Measurements from ENCODE around the gene CD177. TPM values are rescaled to one million over a fixed set of nuclear protein-coding genes. Genes with fewer than 3 reads are reported as not detected.

CD177 gene
- total and polyA plus RNA-seq, 2 donors (not counting 3 experiments of a cell fraction or from before 2014, with no cell fraction given), result 0.18 TPM; not detected in 1

- dilution Hi-C loops (cut with MboI; ENCODE audit: extremely low pct_ligation_motif_present, low sequenced_read_pairs) (no loop called here), intact Hi-C loops (cut with micrococcal nuclease) (no loop called here)
- ChIA-PET CTCF (no interaction called here), POLR2A (no interaction called here)
- DNase-seq (ENCODE audit: low read depth, low spot score) (no peak), FAIRE-seq (no peak)
- Histone ChIP-seq H4K20me1 (replicated peaks; ENCODE audit: control insufficient read depth, extremely low read depth, insufficient read depth, low read length) (no peaks in the 10 kb centered on the region), H3K9me3 (replicated peaks; ENCODE audit: control insufficient read depth, insufficient read depth, low read length) (no peaks in the 10 kb centered on the region), H3K9ac (replicated peaks; ENCODE audit: extremely low read depth, insufficient read depth, low read length) (no peak overlapping the region), H3K9me1 (replicated peaks; ENCODE audit: control insufficient read depth, extremely low read depth, insufficient read depth, low read length) (no peaks in the 10 kb centered on the region), H3K27me3 (ENCODE audit: control insufficient read depth in 2 of 2, insufficient read depth in 2 of 2, low read length in 2 of 2) (no peaks in the 10 kb centered on the region), H3K27ac (ENCODE audit: insufficient read depth, low read depth, low read length) (no peak overlapping the region), H3K4me2 (ENCODE audit: insufficient read depth, low read length) (no peak overlapping the region), H3K36me3 (ENCODE audit: control insufficient read depth in 2 of 2, extremely low read depth in 1 of 2, insufficient read depth in 2 of 2, low read length in 2 of 2) (no peaks in the 10 kb centered on the region), H2AFZ (ENCODE audit: low read depth, low read length) (no peak overlapping the region), H3K79me2 (ENCODE audit: control insufficient read depth, insufficient read depth, low read length) (no peaks in the 10 kb centered on the region), H3K4me1 (ENCODE audit: control insufficient read depth, extremely low read depth, insufficient read depth, low read length) (no peaks in the 10 kb centered on the region), H3K4me3 (replicated peaks in 1 of 3; ENCODE audit: insufficient read depth in 1 of 3, low read depth in 1 of 3, low read length in 3 of 3) (no peak overlapping the region)
- no peak for TF ChIP-seq GATA2 (IDR thresholded peaks at IDR 0.05; ENCODE audit: insufficient read depth, insufficient read length, low read depth, low read length)
- TF ChIP-seq JUN (IDR thresholded peaks at IDR 0.05; ENCODE audit: borderline replicate concordance, insufficient read depth, insufficient read length, low read depth), result no peak
- TF ChIP-seq FOS (IDR thresholded peaks at IDR 0.05; ENCODE audit: borderline replicate concordance, insufficient read depth, low read length), result no peak
- TF ChIP-seq POLR2A (IDR thresholded peaks at IDR 0.05; ENCODE audit: low read depth, low read length), result no peak
- no peak for TF ChIP-seq CTCF (IDR thresholded peaks at IDR 0.05; ENCODE audit: extremely low read depth in 1 of 2, insufficient read depth in 1 of 2, low read depth in 1 of 2, low read length in 2 of 2)
- TF ChIP-seq MAX (IDR thresholded peaks at IDR 0.05; ENCODE audit: insufficient read depth, insufficient read length), result no peak
- TF ChIP-seq MYC (IDR thresholded peaks at IDR 0.05; ENCODE audit: low read depth, low read length), result no peak
- no peak for TF ChIP-seq POLR2AphosphoS5 (IDR thresholded peaks at IDR 0.05; ENCODE audit: insufficient read depth, low read depth, low read length)
- no peak for TF ChIP-seq EZH2 (IDR thresholded peaks at IDR 0.05; ENCODE audit: borderline replicate concordance, low read depth, low read length, severe bottlenecking)
- BruUV-seq (replicated peaks), result no TSS peak
Observed at GRCh38 chr19:43316591-43317319, 36.7 kb upstream of the CD177 start.
